ENCODE measurements around the gene TRIP6. TPM values are rescaled to one million over a fixed set of nuclear protein-coding genes. Genes with fewer than 3 reads are reported as not detected.

Gene TRIP6
- total RNA-seq, 4 donors from 2014 or later, result 64.5 to 122 (median 109) TPM

DNA sequence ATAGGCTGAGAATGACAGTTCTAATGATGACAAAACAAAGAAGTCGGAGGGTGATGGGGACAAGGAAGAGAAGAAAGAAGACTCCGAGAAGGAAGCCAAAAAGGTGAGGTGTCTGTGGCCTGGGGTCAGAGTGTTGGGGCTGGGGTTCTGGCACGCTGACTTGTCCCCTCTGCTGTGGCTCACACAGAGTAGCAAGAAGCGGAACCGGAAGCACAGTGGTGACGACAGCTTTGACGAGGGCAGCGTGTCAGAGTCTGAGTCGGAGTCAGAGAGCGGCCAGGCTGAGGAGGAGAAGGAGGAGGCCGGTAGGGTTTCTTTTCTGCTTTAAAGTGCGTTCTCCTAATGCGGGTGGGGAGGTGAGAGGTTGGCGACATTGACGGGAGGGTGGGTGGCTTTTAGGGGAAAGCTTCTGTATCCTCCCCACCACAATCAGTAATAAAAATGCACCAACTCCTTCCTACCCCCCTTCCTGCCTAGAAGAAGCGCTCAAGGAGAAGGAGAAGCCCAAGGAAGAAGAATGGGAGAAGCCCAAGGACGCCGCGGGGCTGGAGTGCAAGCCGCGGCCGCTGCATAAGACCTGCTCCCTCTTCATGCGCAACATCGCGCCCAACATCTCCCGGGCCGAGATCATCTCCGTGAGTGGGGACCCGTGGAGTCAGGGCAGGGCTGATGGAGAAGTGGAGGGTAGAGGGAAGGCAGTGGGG, 17.7 kb downstream of the TRIP6 start:
- Histone ChIP-seq H3K9me3 (no peaks in the 10 kb centered on the region), H3K36me3 (peaks cover 72 to 77% of the 10 kb centered on the region in 2 donors), H3K4me3 (replicated peaks in 1 of 3) (no peak overlapping the region), H3K27me3 (no peaks in the 10 kb centered on the region), H3K4me1 (peaks cover 10 to 13% of the 10 kb centered on the region in 2 donors), H3K27ac (no peak overlapping the region)
- 93 to 95% methylated on average over 29 of the region's 29 CpGs for WGBS, 2 donors
- no peak for DNase-seq
- TF ChIP-seq, protein P1, sequence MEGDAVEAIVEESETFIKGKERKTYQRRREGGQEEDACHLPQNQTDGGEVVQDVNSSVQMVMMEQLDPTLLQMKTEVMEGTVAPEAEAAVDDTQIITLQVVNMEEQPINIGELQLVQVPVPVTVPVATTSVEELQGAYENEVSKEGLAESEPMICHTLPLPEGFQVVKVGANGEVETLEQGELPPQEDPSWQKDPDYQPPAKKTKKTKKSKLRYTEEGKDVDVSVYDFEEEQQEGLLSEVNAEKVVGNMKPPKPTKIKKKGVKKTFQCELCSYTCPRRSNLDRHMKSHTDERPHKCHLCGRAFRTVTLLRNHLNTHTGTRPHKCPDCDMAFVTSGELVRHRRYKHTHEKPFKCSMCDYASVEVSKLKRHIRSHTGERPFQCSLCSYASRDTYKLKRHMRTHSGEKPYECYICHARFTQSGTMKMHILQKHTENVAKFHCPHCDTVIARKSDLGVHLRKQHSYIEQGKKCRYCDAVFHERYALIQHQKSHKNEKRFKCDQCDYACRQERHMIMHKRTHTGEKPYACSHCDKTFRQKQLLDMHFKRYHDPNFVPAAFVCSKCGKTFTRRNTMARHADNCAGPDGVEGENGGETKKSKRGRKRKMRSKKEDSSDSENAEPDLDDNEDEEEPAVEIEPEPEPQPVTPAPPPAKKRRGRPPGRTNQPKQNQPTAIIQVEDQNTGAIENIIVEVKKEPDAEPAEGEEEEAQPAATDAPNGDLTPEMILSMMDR (IDR thresholded peaks at IDR 0.05), result no peak
- no peak for TF ChIP-seq POLR2A (IDR thresholded peaks at IDR 0.05)
- intact Hi-C loops (cut with DNase I), result no loop called here

DNA sequence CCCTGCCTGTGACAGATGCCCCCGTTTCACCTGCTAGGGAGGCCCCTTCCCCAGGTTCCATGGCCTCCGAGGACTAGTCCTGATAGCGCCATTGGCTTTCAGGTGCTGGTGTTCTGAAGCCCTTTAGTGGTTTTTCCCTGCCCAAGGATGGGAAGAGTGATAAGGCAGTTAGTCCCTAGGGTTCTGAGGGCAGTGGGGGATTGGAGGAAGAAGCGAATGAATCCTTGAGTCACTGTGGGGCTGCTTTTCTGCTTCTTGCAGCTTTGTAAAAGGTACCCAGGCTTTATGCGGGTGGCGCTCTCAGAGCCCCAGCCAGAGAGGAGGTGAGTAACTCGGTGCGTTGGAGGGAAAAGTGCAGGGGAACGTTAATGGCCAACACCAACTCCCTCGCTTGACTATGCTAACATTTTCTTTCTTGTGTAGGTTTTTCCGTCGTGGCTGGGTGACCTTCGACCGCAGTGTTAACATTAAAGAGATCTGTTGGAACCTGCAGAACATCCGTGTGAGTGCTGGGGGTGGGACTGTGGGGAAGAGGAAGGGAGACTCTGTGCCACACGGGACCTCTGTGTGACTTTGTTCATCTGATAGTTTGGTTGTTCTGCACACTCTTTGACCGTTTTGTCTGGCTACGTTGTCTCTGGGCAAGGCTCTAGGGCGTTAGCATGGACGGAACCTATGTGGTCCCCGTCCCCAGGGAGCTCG, 18.4 kb downstream of the TRIP6 start:
- peaks cover 11 to 15% of the 10 kb centered on the region in 2 donors for H3K4me1 ChIP-seq
- DNase-seq, result no peak
- H3K27me3 ChIP-seq, result no peaks in the 10 kb centered on the region
- intact Hi-C loops (cut with DNase I), result no loop called here
- no peak overlapping the region for H3K4me3 ChIP-seq (replicated peaks in 1 of 3)
- H3K36me3 ChIP-seq, result peaks cover 72 to 76% of the 10 kb centered on the region in 2 donors
- no peak overlapping the region for H3K27ac ChIP-seq
- no peak for TF ChIP-seq POLR2A (IDR thresholded peaks at IDR 0.05)
- TF ChIP-seq, protein P1 (IDR thresholded peaks at IDR 0.05), result no peak
- H3K9me3 ChIP-seq, result no peaks in the 10 kb centered on the region
- 83 to 89% methylated on average over 21 to 22 of the region's 22 CpGs for WGBS, 2 donors

DNA sequence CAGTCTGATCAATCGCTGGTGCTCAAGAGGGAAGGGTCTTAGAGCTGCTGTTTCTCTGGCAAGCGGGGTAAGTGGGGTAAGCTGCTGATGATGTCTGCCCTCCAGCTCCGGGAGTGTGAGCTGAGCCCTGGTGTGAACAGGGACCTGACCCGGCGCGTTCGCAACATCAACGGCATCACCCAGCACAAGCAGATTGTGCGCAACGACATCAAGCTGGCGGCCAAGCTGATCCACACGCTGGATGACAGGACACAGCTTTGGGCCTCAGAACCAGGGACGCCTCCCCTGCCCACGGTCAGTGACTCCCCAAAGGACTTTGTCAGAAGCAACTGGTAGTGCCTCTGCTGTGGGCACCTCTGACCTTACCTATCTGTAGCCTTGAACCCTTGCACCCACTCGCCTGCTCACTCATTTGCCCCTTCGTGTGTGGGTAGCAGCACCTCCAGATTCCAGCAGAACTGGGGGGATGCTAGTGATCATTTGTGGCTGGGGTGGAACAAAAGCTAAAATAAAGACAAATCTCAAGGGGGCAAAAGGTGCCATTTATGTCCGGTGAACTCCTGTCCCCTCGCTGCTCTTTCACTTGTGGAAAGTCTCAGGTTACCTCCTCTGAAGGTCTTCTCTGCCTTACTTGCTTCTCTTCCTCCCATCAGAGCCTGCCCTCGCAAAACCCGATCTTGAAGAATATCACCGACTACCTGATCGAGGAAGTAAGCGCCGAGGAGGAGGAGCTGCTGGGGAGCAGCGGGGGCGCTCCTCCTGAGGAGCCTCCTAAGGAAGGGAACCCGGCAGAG, 19.2 kb downstream of the TRIP6 start:
- no peaks in the 10 kb centered on the region for H3K27me3 ChIP-seq
- WGBS, 2 donors, result 87 to 91% methylated on average over 20 to 22 of the region's 27 CpGs
- intact Hi-C loops (cut with DNase I), result no loop called here

DNA sequence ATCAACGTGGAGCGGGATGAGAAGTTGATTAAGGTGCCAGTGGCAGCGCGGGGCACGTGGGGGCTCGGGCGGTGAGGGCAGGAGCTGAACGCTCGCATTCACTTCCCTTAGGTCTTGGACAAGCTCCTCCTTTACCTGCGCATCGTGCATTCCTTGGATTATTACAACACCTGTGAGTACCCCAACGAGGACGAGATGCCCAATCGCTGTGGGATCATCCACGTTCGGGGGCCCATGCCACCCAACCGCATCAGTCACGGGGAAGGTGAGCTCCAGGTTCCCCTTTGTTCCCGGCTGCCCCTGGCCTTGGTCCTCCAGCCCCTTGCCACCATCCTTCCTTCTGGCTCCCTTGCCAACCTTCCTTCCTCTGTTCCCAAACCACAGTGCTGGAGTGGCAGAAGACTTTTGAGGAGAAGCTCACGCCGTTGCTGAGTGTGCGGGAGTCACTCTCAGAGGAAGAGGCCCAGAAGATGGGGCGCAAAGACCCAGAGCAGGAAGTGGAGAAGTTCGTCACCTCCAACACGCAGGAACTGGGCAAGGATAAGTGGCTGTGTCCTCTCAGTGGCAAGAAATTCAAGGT, 19.8 kb downstream of the TRIP6 start:
- intact Hi-C loops (cut with DNase I), result no loop called here
- Histone ChIP-seq H3K4me3 (replicated peaks in 1 of 3) (no peak overlapping the region), H3K27me3 (no peaks in the 10 kb centered on the region), H3K9me3 (no peaks in the 10 kb centered on the region), H3K36me3 (peaks cover 63% of the 10 kb centered on the region in 2 donors), H3K4me1 (peaks cover 17 to 21% of the 10 kb centered on the region in 2 donors), H3K27ac (no peak overlapping the region)
- WGBS, 2 donors, result 88 to 89% methylated on average over 25 of the region's 25 CpGs
- DNase-seq, result no peak
- TF ChIP-seq POLR2A (IDR thresholded peaks at IDR 0.05), result no peak
- TF ChIP-seq, protein P1 (IDR thresholded peaks at IDR 0.05), result no peak

More for the DNA sequence above, 19.2 kb downstream of the TRIP6 start:
- DNase-seq, result no peak
- Histone ChIP-seq H3K9me3 (no peaks in the 10 kb centered on the region), H3K4me1 (peaks cover 17 to 21% of the 10 kb centered on the region in 2 donors), H3K4me3 (replicated peaks in 1 of 3) (no peak overlapping the region), H3K36me3 (peaks cover 70% of the 10 kb centered on the region in 2 donors), H3K27ac (no peak overlapping the region)
- TF ChIP-seq, protein P1 (IDR thresholded peaks at IDR 0.05), result no peak
